Adrenal gland (tissue), 12 donors: ENCODE measurements around the gene YJEFN3. TPM values are rescaled to one million over a fixed set of nuclear protein-coding genes. Genes with fewer than 3 reads are reported as not detected.
A peak's percentile ranks its signal among the peaks of the same experiment; 100 is the strongest.

Source experiments
- DNase-seq, 7 donors: peaks; one replicate each; pipeline ENCODE4 v3.0.0-alpha.2; 2019 to 2020
- H3K27ac ChIP-seq, 5 donors: fragments of 200-600 bp; sonication (generic) in 4 of 5; 1 replicate in 3 of 5; 2 replicates in 2 of 5; pipeline versions ENCODE4 v1.5.1 to v1.8.0; 2016 to 2020; ENCODE audit warnings: mild to moderate bottlenecking in 1 of 5
- H3K27me3 ChIP-seq: fragments of 200-600 bp; 2 replicates; pipeline ENCODE4 v1.8.0; 2021
- H3K36me3 ChIP-seq, 2 donors: fragments of 200-600 bp; replicated peaks in 1 of 2; 1 replicate in 1 of 2; 2 replicates in 1 of 2; pipeline versions ENCODE4 v1.5.1 to v1.8.0; 2018 to 2022
- H3K4me1 ChIP-seq, 2 donors: fragments of 200-600 bp; replicated peaks in 1 of 2; 1 replicate in 1 of 2; 2 replicates in 1 of 2; pipeline versions ENCODE4 v1.5.1 to v1.8.0; 2018 to 2021
- H3K4me3 ChIP-seq, 4 donors: fragments of 200-600 bp; sonication (generic) in 3 of 4; one replicate each; pipeline ENCODE4 v1.5.1; 2016 to 2018
- H3K9me3 ChIP-seq, 3 donors: fragments of 200-600 bp; sonication (generic) in 1 of 3; replicated peaks in 1 of 3; 1 replicate in 2 of 3; 2 replicates in 1 of 3; pipeline versions ENCODE4 v1.5.1 to v1.8.0; 2016 to 2021
- POLR2A ChIP-seq, 2 donors: fragments of 450-650 bp; IDR thresholded peaks; one replicate each; pipeline ENCODE4 v1.6.1; 2017; ENCODE audit warnings: antibody characterized with exemption in 2 of 2, mild to moderate bottlenecking in 2 of 2, moderate library complexity in 1 of 2
- WGBS, 4 donors: extraction: QIAGEN DNeasy Blood & Tissue Kit in 2 of 4; methylation state at CpG; one replicate each; pipeline versions ENCODE4 v1.1.5 to v1.1.7; 2013 to 2017; 5-methylcytosine and 5-hydroxymethylcytosine counted together
- intact Hi-C, 2 donors: fragments of 100-400 bp; cut with DNase I; formaldehyde crosslinking; loops; one replicate each; pipeline versions ENCODE4 v1.14.1 to v1.15.0; 2022 to 2023
- polyA plus RNA-seq, 3 donors: library from polyadenylated mRNA; stranded (reverse); fragments of 200-250 nt in 2 of 3; fragments of 350-450 nt in 1 of 3; fragmentation: Illumina TruSeq in 1 of 3; extraction: RNeasy Lipid Tissue Mini Kit (QIAGEN cat#74804) in 1 of 3; gene quantifications; one replicate each; pipeline ENCODE4 v1.2.3, GENCODE V29; 2013 to 2014
- total RNA-seq, 9 donors: library from RNA; depleted of rRNA in 4 of 9; stranded (reverse); fragments of >200 nt in 4 of 9; fragments of 120-200 nt in 1 of 9; fragmentation: NEBNext Ultra II Directional in 1 of 9; extraction: Animal tissue kit (Norgen Biotek cat#: 25700) in 1 of 9; gene quantifications; one replicate each; pipeline versions ENCODE4 v1.1.0 to v1.2.4, GENCODE V29; 2013 to 2023
- TF ChIP-seq, protein P1 (sequence below), 6 experiments: fragments of 450-650 bp in 4 of 6; fragments of 200-600 bp in 2 of 6; sonication (generic) in 1 of 6; IDR thresholded peaks; 1 replicate in 5 of 6; 2 replicates in 1 of 6; pipeline versions ENCODE4 v1.5.1 to v1.8.0; 2016 to 2021; ENCODE audit warnings: antibody characterized with exemption in 6 of 6, mild to moderate bottlenecking in 2 of 6, moderate library complexity in 1 of 6
- donor health status: healthy with polysubstance abuse.
- donor health status: Bipolar disorder and iron deficiency.
- donor health status: DM: yes; HTN: yes; CAD: no.
- donor health status: DM: no; HTN: no; CAD: no.
- donor health status: DM: no; HTN: no; CAD: no.
- donor health status: DM: yes; HTN: yes; CAD: no.

Gene YJEFN3
- total and polyA plus RNA-seq, 12 donors, result 0.36 to 30.2 (median 1.3) TPM

DNA sequence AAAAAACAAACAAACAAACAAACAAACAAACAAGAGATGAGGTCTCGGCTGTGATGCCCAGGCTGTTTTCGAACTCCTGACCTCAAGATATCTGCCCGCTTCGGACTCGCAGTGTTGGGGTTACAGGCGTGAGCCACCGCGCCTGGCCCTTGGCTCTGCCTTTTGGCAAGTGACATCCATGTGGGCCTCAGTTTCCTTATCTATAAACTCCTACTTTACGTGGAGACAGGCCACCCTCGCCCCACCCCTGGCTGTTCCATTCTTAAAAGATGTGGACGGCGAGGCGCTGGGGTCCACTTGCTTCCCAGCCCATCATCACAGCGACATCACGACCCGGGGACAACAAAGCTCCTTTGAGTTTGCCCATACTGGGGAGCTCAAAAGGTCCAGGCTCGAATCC lies 15.0 kb upstream of the YJEFN3 start:
- Histone ChIP-seq H3K4me1 (peaks cover 8 to 21% of the 10 kb centered on the region in 2 donors), H3K4me3 (no peak overlapping the region), H3K27me3 (no peaks in the 10 kb centered on the region), H3K9me3 (no peaks in the 10 kb centered on the region), H3K36me3 (no peaks in the 10 kb centered on the region), H3K27ac (no peak overlapping the region)
- TF ChIP-seq POLR2A (IDR thresholded peaks at IDR 0.05), result no peak
- TF ChIP-seq, protein P1, sequence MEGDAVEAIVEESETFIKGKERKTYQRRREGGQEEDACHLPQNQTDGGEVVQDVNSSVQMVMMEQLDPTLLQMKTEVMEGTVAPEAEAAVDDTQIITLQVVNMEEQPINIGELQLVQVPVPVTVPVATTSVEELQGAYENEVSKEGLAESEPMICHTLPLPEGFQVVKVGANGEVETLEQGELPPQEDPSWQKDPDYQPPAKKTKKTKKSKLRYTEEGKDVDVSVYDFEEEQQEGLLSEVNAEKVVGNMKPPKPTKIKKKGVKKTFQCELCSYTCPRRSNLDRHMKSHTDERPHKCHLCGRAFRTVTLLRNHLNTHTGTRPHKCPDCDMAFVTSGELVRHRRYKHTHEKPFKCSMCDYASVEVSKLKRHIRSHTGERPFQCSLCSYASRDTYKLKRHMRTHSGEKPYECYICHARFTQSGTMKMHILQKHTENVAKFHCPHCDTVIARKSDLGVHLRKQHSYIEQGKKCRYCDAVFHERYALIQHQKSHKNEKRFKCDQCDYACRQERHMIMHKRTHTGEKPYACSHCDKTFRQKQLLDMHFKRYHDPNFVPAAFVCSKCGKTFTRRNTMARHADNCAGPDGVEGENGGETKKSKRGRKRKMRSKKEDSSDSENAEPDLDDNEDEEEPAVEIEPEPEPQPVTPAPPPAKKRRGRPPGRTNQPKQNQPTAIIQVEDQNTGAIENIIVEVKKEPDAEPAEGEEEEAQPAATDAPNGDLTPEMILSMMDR (IDR thresholded peaks at IDR 0.05), result no peak
- DNase-seq, result no peak
- WGBS, 4 donors, result 81 to 83% (median 82%) methylated on average over 17 of the region's 17 CpGs
- intact Hi-C loops, result no loop called here

DNA sequence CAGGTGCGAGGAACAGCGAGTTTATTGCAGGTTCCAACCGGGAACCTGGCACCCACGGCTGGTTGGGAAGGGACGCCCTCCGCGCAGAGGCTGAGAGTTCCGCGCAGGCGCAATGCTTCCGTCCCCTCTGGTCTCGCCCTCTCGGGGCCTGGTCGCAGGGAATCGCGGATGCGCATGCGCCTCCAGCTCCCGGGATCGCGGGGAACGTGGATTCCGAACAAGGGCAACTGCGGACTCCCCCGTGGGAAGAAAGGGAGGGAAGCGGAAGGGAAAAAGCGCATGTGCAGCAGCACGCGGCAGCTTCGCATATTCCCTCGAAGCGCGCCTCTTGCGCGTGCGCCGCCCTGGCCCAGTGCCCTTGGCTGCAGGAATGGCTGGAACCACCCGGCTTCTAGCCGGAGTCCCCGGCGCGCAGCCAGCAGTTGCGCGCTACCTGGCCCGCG lies 14.5 kb upstream of the YJEFN3 start:
- no peak for TF ChIP-seq POLR2A (IDR thresholded peaks at IDR 0.05)
- TF ChIP-seq, protein P1 (IDR thresholded peaks at IDR 0.05), result no peak
- intact Hi-C loops, result no loop called here
- Histone ChIP-seq H3K27me3 (no peaks in the 10 kb centered on the region), H3K4me3 (peak overlapping the region in 1 of 4 donors; percentile 16), H3K27ac (no peak overlapping the region), H3K36me3 (no peaks in the 10 kb centered on the region), H3K9me3 (no peaks in the 10 kb centered on the region), H3K4me1 (peaks cover 8 to 21% of the 10 kb centered on the region in 2 donors)
- peak; percentile 69 to 89 (median 81) for DNase-seq
- WGBS, 4 donors, result 11 to 26% (median 16%) methylated on average over 17 to 46 of the region's 46 CpGs

DNA sequence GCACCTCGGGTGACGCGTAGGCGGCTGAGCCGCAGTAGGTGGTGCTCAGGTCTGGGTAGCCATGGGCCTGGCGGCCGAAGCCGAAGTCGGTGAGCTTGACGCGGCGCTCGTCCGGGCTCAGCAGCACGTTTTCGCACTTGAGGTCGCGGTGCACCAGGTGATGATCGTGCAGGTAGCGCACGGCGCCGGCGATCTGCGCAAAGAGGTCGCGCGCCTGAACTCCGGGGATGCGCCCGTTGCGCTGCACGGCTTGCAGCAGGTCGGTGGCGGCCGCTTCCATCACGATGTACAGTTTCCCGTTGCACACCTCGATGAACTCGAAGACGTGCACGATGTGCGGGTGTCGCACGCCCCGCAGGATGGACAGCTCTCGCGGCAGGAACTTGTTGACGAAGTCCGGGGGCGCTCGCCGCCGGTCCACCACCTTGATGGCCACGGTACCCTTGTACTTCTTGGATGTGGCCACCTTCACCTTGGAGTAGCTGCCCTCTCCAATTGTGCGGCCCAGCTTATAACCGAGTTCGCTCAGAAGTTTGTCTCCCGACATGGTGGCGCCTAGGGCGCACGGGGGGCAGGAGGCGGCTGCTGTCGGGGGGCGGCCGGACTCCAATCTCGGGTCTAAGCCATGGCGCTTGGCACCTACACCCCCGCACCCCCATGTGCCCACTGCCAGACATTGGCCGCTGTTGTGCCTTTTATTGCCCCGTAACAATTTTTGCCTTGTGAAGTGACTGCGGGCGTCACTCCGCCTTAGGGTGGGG lies 13.7 kb upstream of the YJEFN3 start, which contains the start of gene TSSK6:
TSS of gene TSSK6 (minus strand) at position 668 of the 761 bp plus-strand sequence. CDS start at position 547, 121 bp downstream.
- Histone ChIP-seq H3K9me3 (no peaks in the 10 kb centered on the region), H3K36me3 (no peaks in the 10 kb centered on the region), H3K4me3 (peak within 1 kb of the TSS; percentile 43 to 92 (median 80)), H3K27ac (peak within 1 kb of the TSS; percentile 48 to 86 (median 75)), H3K4me1 (peaks cover 8 to 21% of the 10 kb centered on the region in 2 donors), H3K27me3 (no peaks in the 10 kb centered on the region)
- peak in 1 of 7 donors; percentile 49 for DNase-seq
- intact Hi-C loops, result no loop called here
- TF ChIP-seq POLR2A (IDR thresholded peaks at IDR 0.05), result no peak
- TF ChIP-seq, protein P1 (IDR thresholded peaks at IDR 0.05), result no peak
- 75 to 88% (median 83%) methylated on average over 30 to 74 of the region's 74 CpGs for WGBS, 4 donors

DNA sequence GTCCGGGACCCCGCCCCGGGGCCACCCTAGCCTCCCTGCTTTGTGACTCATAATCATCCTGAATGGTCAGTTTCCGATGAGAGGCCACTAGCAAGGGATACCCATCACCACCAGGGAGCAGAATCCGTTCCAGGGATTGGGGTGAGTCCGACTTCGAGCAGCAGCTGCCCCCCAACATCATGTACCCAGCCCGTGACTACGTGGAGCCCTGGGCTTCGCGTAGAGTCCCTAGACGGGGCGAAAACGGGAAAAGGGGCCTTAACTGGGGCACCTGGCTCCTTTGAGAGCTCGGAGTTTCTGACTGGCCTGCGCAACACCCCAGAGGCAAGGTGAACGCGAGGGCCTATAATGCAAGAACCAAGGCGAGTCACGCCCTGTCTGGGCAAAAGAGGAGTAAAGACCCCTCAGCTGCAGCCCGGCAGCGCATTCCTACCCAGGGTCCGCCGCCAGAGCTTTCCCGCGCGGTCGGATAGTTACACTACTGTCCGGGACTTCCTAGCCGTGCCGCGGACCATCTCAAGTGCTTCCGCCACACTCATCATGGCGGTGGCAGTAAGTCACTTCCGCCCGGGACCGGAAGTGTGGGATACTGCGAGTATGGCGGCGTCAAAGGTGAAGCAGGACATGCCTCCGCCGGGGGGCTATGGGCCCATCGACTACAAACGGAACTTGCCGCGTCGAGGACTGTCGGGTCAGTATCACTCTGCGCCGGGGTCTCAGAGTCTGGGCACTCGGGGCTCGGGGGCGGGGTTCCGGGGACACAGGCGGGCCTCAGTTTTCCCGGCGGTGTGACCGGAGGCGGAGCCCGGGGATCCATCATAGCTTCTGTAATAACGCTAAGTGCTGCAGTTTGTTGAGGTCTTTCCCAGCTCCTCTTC lies 12.8 kb upstream of the YJEFN3 start, which contains the start of gene NDUFA13:
TSS of gene NDUFA13 (plus strand) at position 584 of the 878 bp plus-strand sequence. CDS start at position 598, 14 bp downstream.
- peak in 1 of 2 donors; percentile 57 for TF ChIP-seq POLR2A (IDR thresholded peaks at IDR 0.05)
- TF ChIP-seq, protein P1 (IDR thresholded peaks at IDR 0.05), result peak in 2 of 6 experiments; percentile 6 to 18
- no peaks in the 10 kb centered on the region for H3K27me3 ChIP-seq
- peak within 1 kb of the TSS; percentile 48 to 86 (median 75) for H3K27ac ChIP-seq
- no peaks in the 10 kb centered on the region for H3K36me3 ChIP-seq
- 3 to 7% (median 6%) methylated on average over 17 to 61 of the region's 61 CpGs for WGBS, 4 donors
- no peaks in the 10 kb centered on the region for H3K9me3 ChIP-seq
- DNase-seq, result peak; percentile 90 to 98 (median 93)
- intact Hi-C loops, result no loop called here
- peaks cover 8 to 21% of the 10 kb centered on the region in 2 donors for H3K4me1 ChIP-seq
- H3K4me3 ChIP-seq, result peak within 1 kb of the TSS; percentile 43 to 92 (median 80)
